ENCODE measurements around the gene FAM200B.

- TF ChIP-seq CTCF (IDR thresholded peaks at IDR 0.05), result no peak
- no peak for TF ChIP-seq POLR2A (IDR thresholded peaks at IDR 0.05)
These were observed 27.6 kb upstream of the FAM200B start for GRCh38 chr4:15653864-15654592.
